Activated CD4-positive, alpha-beta T cell treated with anti-CD3 and anti-CD28 coated beads, Interleukin-2, Interleukin-6, amounts not matched to agents 100 ng/mL and 50 ng/mL, durations not matched to agents 16 hours and 8 hours (primary cell): Measurements from ENCODE around the gene FBXW10.
"Not testable (repeated sequence)": the region's sequence is repeated elsewhere in the genome, so short reads cannot be mapped to it uniquely, and the experiment has no call there.

Source experiments
- DNase-seq: peaks from one replicate; pipeline ENCODE4 v3.0.0-alpha.2; 2020

Gene FBXW10

GRCh38 chr17:18753829-18754409 lies 10.1 kb downstream of the FBXW10 start:
- not testable (repeated sequence) for DNase-seq

DNA sequence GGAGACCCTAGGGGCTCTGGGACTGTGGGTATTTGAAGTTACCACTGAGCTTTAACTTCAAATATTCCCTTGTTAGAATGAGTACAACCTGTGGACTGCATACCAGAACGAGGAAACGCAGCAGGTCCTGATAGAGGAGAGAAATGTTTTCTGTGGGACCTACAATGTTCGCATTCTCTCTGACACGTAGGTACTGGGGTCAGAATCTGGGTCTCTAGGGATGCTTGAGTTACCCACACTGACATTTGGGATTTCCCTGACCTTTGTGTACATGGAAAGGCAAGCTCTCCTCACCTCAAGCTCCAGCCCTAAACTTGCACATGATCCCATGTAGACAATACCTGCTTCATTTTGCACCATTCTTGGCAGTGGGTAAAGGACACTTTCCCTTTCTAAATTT lies 12.1 kb downstream of the FBXW10 start:
- not testable (repeated sequence) for DNase-seq

- DNase-seq, result not testable (repeated sequence)
Measured at GRCh38 chr17:18757368-18758044, 13.7 kb downstream of the FBXW10 start.

DNA sequence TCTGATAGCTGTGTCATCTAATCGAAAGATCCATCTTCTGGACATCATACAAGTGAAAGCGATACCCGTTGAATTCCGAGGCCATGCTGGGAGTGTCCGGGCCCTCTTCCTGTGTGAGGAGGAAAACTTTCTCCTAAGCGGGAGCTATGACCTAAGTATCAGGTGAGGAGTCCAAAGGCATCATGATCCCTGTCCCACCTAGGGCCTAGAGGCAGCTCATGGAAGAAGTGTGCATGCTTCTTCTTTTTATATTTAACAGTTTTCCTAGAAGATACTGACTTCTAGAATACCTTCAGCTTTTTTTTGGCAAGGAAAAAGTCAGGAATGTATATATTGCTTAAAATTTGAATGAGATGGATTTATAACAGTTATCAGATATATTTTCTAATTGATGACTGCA lies 14.5 kb downstream of the FBXW10 start:
- not testable (repeated sequence) for DNase-seq

DNA sequence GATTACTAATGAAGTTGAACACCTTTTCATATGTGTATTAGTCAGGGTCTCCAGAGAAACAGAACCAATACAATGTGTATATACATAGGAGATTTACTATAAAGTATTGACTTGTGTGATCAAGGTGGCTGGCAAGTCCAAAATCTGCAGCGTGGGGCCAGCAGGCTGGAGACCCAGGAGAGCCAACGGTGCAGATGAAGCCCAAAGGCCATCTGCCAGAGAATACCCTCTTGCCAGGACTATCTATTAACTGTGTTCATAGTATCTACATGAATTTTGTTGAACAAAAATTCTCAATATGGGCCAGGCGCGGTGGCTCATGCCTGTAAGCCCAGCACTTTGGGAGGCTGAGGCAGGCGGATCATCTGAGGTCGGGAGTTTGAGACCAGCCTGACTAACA lies 16.4 kb downstream of the FBXW10 start:
- DNase-seq, result not testable (repeated sequence)

DNA sequence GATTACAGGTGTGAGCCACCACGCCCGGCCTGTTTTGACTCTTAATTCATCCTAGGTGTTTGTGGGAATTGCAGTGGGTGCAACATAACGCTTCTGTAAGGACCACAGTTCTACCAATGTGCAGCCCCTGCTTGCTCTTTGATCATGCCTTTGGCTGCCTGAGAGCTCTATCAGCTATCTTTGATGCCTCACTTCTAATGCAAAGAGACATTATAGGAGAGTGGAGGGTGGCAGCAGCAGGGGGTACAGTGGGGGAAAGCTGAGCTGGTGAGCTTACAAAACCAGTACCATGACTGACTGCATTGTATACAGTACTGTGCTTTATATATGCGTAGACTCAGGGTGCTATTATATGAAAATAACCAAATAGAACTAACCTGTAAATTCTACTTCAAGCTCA lies 26.7 kb downstream of the FBXW10 start:
- not testable (repeated sequence) for DNase-seq

- not testable (repeated sequence) for DNase-seq
Measured at GRCh38 chr17:18771066-18771465, 27.2 kb downstream of the FBXW10 start.

GRCh38 chr17:18772471-18772870 lies 28.6 kb downstream of the FBXW10 start:
- DNase-seq, result no peak

DNA sequence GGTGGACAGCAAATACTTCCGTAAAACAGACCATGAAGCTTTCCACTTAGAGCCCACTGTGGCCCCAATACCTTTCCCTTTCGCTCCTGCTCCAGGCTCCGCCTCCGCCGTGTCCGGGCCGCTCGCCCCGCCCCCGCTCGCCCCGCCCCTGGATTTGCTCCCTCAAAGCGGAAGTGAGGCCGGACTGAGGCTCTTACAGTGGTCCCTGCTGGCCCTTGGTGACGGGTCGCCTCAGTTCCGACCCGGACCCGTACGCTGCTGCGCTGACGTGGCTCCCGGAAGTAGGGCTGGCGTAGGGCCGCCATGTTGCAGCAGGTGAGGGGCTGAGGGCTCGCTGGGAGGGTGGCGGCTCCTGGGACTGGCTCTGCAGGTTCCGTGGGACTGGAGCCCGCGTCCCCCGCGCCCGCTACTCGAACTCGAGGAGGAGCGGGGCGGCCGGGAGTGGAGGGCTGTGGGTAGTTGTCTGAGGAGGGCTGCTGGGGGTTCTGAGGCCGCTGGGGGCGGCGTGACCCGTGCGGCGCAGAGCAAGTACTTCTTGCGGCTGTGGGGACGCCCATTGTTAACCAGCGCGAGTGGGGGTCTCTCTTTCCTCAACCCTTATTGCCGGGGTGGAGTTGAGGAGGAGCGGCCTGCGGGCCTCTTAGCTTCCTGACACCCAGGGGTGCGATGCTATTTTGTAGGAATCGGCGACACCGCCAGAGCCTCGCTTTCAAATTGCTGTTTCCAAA lies 37.3 kb downstream of the FBXW10 start, which contains the start of gene TVP23B:
TVP23B (plus strand) TSS at position 193 of the 728 bp plus-strand sequence; CDS start at position 304, 111 bp downstream.
- DNase-seq, result peak; percentile 98

DNA sequence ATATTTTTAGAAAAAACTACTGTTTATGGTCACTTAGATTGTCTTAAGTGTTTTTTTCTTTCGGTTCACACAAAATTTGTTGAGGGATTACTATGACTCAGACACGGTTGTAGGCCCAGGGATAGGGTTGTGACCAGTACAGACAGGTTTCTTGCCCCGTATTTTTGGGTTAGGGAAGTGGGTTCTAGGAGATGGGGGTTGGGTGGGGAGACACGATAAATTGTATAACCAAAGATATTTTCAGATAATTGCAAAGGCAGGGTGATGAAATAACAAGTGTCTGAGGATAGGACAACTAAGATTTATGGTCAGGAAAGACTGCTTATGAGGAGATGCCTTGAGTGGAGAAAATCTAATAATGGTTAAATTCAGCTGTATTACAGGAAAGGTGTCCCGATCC lies 38.0 kb downstream of the FBXW10 start:
- peak; percentile 6 for DNase-seq

DNA sequence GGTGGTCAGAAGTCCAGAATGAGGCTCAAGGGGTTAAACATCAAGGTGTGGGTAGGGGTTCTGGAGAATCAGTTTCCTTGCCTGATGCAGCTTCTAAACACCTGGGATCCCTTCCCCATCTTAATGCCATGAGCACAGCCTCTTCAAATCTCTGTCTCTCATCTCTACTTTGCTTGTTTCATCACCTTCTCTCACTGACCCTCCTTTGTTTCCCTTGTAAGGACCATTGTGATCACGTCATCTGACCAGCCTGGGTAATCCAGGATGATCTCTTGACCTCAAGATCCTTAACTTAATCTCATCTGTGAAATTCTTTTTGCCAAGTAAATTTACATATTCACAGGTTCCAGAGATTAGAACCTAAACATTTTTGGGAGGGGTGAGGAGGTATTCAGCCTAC lies 42.1 kb downstream of the FBXW10 start:
- DNase-seq, result not testable (repeated sequence)

GRCh38 chr17:18786890-18787289 lies 43.0 kb downstream of the FBXW10 start:
- DNase-seq, result not testable (repeated sequence)

DNA sequence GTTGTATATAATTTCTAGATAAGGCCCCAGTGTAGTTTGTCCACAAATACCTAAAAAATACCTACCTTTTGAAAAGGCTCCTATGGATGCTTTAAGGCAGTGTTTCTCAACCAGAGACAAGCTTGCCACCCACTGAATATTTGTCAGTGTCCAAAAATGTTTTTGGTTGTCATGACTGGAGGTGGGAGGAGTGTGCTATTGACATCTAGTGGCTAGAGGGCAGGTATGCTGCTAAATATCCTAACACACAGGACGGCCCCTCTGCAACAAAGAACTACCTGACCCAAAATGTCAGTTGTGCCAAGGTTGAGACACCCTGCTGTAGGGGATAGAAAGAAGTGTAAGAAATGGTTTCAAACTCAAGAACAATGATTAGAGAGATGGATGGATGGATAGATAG lies 47.5 kb downstream of the FBXW10 start:
- DNase-seq, result peak; percentile 23

GRCh38 chr17:18794841-18795240 lies 51.0 kb downstream of the FBXW10 start:
- not testable (repeated sequence) for DNase-seq

- DNase-seq, result not testable (repeated sequence)
Measured at GRCh38 chr17:18796887-18797286, 53.0 kb downstream of the FBXW10 start.

DNA sequence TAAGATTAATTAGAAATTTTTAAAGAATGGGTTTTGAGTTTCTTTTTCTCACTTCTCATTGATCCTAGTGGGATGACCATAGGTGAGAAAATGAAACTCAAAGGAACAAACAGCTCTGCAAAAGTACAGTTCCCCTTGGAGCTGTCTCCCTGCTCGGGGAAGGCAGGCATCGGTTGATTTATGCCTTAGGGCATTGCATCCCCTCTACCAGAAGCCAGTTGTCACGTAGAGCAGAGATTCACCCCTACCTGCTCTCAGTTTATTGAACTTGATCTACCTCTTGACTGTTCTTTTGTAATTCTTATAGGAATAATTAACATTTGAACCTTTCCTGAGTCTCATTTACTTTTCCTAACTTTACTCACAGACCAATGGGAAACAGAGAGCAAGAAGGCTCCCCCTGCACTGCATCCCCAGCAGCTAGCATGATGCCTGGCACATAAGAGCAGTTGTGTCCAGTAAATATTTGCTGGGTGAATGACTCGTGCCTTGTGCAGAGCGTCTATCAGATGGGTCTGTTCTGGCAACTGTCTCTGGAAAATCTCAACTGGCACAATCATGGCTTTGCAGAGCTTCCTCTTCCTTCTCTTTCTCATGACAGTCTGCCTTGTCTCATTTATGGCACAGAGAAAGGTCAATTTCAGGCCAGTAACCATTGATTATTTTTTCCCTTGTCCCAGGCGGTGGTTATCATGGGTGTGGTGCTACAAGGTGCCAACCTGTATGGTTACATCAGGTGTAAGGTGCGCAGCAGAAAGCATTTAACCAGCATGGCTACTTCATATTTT lies 59.8 kb downstream of the FBXW10 start:
- not testable (repeated sequence) for DNase-seq

DNA sequence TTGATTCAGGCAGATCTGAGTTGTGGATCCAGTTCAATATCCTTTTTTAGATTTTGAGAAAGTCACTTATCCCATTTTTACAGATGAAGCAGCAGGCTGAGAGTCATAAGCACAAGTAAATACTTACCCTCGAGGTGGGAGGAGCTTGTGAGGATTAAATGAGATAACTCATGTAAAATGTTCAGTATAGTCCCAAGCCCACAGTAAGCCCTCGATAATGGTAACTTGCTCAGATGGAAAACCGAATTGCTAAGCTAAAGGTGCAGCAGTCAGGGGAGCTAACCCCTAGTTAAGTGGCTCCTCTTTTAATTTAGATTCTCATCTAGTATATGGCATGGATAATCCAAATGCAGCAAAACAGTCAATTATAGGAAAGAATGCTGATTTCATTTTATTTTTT lies 72.1 kb downstream of the FBXW10 start:
- DNase-seq, result not testable (repeated sequence)

DNA sequence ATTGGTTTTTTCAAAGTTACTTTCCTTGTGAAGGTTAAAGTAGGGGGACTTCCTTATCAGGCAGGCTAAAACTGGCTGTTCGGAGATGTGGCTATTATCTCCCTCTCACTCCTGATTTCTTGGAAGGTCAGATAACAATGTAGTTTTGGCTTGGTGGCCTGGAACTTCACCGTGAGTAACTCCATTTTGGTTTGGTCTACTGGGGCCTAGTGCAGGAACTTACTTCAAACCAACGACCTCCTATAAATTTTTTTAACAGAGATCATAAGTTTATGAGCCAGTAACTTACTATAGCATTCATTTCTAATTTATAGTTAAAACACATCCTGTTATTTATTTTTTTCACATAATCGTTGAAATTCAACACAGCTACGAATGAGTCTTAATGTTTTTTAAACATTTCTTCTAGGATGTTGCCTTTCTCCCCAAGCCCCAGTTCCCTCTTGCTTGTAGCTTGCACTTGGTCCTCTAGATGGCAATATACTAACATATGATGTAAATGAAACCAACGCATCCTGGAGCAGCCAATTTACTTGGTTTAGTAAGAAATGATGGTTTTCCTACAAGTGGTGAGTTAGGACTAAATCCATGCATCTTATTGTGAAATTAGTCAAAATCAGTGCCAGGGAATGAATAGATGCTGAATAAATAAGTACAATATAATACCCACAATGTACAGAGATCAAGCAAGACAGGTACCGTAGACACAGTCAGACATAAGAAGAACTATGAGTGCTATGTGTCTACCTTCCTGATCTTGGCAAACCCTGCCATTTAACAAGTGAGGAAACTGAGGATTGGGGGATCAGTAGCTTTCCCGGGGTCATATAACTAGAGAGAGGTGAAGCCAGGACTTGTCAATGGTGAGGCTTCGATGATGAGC lies 72.9 kb downstream of the FBXW10 start:
- DNase-seq, result peak; percentile 72

DNA sequence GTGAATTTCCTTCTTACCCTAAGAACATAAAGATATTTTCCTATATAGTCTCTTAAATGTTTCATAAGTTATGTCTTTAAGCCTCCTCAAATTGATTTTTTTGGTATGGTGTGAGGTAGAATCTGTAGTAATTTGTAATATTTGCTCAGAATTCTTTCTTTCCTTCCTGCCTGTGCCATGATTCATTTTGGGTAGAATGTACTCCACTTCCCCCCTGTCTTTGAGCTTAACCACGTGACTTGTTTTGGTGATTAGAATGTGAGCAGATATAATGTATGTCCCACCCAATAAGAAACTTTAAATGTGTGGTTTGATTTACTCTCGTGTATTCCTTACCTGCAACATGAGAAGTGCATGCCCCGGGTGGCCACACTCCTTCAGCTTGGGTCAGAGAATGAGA lies 77.6 kb downstream of the FBXW10 start:
- not testable (repeated sequence) for DNase-seq

- DNase-seq, result not testable (repeated sequence)
Measured at GRCh38 chr17:18827613-18828012, 83.8 kb downstream of the FBXW10 start.
